ENCODE measurements around the gene ZNF423. TPM values are rescaled to one million over a fixed set of nuclear protein-coding genes. Genes with fewer than 3 reads are reported as not detected.
A peak's percentile ranks its signal among the peaks of the same experiment; 100 is the strongest.

Gene ZNF423
- total and polyA plus RNA-seq, 7 donors, result 2.3 to 30.7 (median 14.4) TPM

DNA sequence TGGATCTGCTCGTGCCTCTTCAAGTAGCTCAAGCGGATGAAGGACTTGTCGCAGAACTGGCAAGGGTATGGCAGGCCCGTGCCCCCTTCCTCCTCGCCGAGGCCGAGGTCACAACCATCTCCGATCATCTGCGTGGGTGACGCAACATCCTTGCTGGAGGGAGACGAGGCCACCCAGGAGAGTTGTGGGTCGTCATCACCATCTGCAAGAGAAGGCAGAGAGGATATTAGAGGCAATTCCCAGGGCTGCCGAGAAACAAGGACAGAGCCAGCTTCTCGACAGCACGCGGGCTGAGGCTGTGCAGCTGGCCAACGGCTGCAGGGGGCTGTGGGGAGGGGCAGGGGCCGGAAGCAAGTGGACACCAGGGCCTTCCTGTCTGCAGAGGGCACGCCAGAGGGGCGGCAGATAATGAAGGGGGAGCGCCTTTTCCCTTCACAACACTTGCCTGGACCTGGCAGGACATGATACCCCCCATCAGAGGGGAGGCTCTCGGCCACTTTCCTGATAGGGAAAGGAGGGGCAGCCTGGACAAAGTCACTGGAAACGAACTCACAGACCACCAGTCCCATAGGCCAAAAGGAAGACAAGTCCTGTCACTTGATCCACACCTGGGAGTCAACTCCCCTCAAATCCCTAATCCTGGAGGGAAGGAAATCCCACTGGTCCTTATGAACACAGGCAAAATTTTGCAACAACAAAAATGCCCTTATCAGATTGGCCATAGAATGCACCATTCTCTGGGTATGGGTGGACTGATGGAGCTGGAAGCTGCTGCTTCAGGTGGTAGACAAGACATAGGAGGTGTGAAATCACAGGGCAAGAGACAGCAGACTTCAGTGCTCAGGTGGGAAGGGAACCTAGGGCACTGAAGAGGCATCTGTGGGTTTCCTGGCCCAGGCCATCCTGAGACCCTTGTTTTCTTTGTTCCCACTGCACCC, 217.0 kb downstream of the ZNF423 start:
- no peaks in the 10 kb centered on the region for H3K27me3 ChIP-seq (ENCODE audit: insufficient read depth in 3 of 3, low read length in 2 of 3)
- ATAC-seq (peak in 3 of 4 donors; percentile 26 to 49 (median 27)), DNase-seq (peak; percentile 46 to 79)
- intact Hi-C loops (cut with DNase I), result no loop called here
- no peak overlapping the region for H3K4me3 ChIP-seq
- H3K27ac ChIP-seq, result peak overlapping the region; percentile 56
- no peaks in the 10 kb centered on the region for H3K9me3 ChIP-seq
- peaks cover 23% of the 10 kb centered on the region for H3K4me1 ChIP-seq
- H3K36me3 ChIP-seq (ENCODE audit: insufficient read depth in 1 of 2, low read depth in 1 of 2), result peaks cover 0 to 38% of the 10 kb centered on the region in 2 donors
- TF ChIP-seq, protein P1, sequence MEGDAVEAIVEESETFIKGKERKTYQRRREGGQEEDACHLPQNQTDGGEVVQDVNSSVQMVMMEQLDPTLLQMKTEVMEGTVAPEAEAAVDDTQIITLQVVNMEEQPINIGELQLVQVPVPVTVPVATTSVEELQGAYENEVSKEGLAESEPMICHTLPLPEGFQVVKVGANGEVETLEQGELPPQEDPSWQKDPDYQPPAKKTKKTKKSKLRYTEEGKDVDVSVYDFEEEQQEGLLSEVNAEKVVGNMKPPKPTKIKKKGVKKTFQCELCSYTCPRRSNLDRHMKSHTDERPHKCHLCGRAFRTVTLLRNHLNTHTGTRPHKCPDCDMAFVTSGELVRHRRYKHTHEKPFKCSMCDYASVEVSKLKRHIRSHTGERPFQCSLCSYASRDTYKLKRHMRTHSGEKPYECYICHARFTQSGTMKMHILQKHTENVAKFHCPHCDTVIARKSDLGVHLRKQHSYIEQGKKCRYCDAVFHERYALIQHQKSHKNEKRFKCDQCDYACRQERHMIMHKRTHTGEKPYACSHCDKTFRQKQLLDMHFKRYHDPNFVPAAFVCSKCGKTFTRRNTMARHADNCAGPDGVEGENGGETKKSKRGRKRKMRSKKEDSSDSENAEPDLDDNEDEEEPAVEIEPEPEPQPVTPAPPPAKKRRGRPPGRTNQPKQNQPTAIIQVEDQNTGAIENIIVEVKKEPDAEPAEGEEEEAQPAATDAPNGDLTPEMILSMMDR (IDR thresholded peaks at IDR 0.05), result no peak
- WGBS, 3 donors, result 55 to 61% (median 60%) methylated on average over 23 of the region's 23 CpGs

DNA sequence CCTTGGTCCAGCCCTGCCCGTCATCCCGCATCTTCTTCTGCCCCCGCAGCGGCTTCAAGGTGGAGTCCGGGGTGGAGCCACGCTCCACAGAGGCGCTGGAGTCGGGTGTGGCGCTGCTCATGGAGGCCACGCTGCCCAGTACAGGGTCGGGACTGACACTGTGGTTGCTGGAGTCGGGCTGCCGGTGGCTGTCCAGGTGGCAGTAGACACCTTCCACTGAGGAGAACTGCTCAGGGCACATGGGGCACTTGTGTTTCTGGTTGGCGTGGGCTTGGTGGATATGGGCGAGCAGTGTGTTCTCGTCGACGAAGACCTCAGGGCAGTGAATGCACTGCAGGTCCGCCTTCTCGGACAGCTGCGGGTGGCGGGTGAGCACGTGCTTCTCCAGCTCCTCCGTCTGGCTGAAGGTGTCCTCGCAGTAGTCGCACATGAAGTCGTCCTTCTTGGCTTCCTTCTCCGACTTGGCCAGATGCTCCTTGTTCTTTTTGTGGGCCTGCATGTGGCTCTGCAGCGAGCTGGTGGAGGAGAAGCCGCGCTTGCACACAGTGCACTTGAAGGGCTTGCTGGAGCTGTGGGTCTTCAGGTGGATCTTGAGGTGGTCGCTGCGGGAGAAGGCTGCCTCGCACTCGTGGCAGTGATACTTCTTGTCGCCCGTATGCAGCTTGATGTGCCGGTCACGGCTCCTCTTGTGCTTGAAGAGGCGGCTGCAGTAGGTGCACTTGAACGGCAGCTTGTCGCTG, 217.8 kb downstream of the ZNF423 start:
- TF ChIP-seq, protein P1 (IDR thresholded peaks at IDR 0.05), result no peak
- H3K36me3 ChIP-seq (ENCODE audit: insufficient read depth in 1 of 2, low read depth in 1 of 2), result peaks cover 0 to 38% of the 10 kb centered on the region in 2 donors
- WGBS, 3 donors, result 89 to 92% (median 92%) methylated on average over 42 of the region's 42 CpGs
- peaks cover 23% of the 10 kb centered on the region for H3K4me1 ChIP-seq
- H3K9me3 ChIP-seq, result no peaks in the 10 kb centered on the region
- H3K27ac ChIP-seq, result no peak overlapping the region
- DNase-seq, result peak in 1 of 2 donors; percentile 38
- no peak overlapping the region for H3K4me3 ChIP-seq
- intact Hi-C loops (cut with DNase I), result no loop called here
- H3K27me3 ChIP-seq (ENCODE audit: insufficient read depth in 3 of 3, low read length in 2 of 3), result no peaks in the 10 kb centered on the region
- ATAC-seq, result no peak

DNA sequence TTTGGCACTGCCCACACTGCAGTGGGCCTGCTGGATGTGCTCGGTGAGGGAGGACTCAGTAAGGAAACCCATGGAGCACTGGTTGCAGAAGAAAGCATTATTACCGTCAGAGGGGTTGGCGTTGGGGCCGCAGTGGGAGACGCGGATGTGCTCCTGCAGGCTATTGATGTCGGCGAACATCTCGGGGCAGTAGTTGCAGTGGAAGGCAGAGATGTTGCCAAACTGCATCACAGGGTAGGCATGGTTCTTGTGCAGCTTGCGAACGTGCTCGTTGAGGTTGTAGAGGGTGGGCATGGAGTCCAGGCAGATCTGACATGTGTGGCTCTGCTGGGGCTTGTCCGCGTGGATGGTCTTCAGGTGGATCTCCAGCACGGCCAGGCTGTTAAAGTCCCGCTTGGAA, 218.4 kb downstream of the ZNF423 start:
- Histone ChIP-seq H3K4me3 (no peak overlapping the region), H3K27ac (no peak overlapping the region), H3K36me3 (ENCODE audit: insufficient read depth in 1 of 2, low read depth in 1 of 2) (peaks cover 0 to 38% of the 10 kb centered on the region in 2 donors), H3K4me1 (peaks cover 23% of the 10 kb centered on the region), H3K27me3 (ENCODE audit: insufficient read depth in 3 of 3, low read length in 2 of 3) (no peaks in the 10 kb centered on the region), H3K9me3 (no peaks in the 10 kb centered on the region)
- ATAC-seq (no peak), DNase-seq (peak in 1 of 2 donors; percentile 45)
- intact Hi-C loops (cut with DNase I), result no loop called here
- WGBS, 3 donors, result 97 to 98% (median 98%) methylated on average over 16 of the region's 16 CpGs
- TF ChIP-seq, protein P1 (IDR thresholded peaks at IDR 0.05), result no peak

DNA sequence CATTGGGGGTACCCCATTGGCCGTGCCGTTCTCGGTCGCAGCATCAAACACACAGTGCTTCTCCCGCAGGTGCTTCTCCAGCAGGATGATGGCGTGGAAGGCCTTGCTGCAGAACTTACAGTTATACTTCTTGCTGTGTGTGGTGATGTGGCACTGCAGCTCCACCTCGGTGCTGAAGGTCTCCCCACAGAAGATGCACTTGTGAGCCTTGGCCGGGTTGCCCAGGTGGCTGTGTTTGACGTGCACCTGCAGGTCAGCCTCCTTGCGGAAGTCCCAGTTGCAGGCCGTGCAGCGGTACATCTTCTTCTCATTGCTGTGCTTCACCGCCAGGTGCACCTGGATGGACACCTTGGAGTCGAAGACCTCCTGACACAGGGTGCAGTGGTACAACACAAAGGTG, 219.3 kb downstream of the ZNF423 start:
- intact Hi-C loops (cut with DNase I), result no loop called here
- peak in 1 of 2 donors; percentile 39 for DNase-seq
- TF ChIP-seq, protein P1 (IDR thresholded peaks at IDR 0.05), result no peak

More for the DNA sequence above, 219.3 kb downstream of the ZNF423 start:
- Histone ChIP-seq H3K4me1 (peaks cover 27% of the 10 kb centered on the region), H3K27ac (no peak overlapping the region), H3K9me3 (no peaks in the 10 kb centered on the region), H3K36me3 (ENCODE audit: insufficient read depth in 1 of 2, low read depth in 1 of 2) (peaks cover 0 to 38% of the 10 kb centered on the region in 2 donors), H3K27me3 (ENCODE audit: insufficient read depth in 3 of 3, low read length in 2 of 3) (no peaks in the 10 kb centered on the region), H3K4me3 (no peak overlapping the region)
- 97 to 98% (median 98%) methylated on average over 14 of the region's 14 CpGs for WGBS, 3 donors
- ATAC-seq, result no peak

Measured in psoas muscle (tissue), 8 donors.